ENCODE data around the gene PNPLA1. TPM values are rescaled to one million over a fixed set of nuclear protein-coding genes. Genes with fewer than 3 reads are reported as not detected.
"Not testable (repeated sequence)": the region's sequence is repeated elsewhere in the genome, so short reads cannot be mapped to it uniquely, and the experiment has no call there.

PNPLA1 gene
- total RNA-seq, 2 experiments from 2014 or later, result not detected

- H3K4me1 Mint-ChIP-seq, result peaks cover 8% of the 10 kb centered on the region
- POLR2A ChIA-PET, result no interaction called here
- H3K9me3 Mint-ChIP-seq, result no peaks in the 10 kb centered on the region
- peaks cover 31% of the 10 kb centered on the region for H3K27me3 Mint-ChIP-seq
- no peak overlapping the region for H3K4me3 Mint-ChIP-seq
- DNase-seq (no peak), ATAC-seq (ENCODE audit: low read depth) (no peak)
- no peak overlapping the region for H3K27ac Mint-ChIP-seq
- no peaks in the 10 kb centered on the region for H3K36me3 Mint-ChIP-seq
Measured at GRCh38 chr6:36333931-36334725, 64.3 kb downstream of the PNPLA1 start.

DNA sequence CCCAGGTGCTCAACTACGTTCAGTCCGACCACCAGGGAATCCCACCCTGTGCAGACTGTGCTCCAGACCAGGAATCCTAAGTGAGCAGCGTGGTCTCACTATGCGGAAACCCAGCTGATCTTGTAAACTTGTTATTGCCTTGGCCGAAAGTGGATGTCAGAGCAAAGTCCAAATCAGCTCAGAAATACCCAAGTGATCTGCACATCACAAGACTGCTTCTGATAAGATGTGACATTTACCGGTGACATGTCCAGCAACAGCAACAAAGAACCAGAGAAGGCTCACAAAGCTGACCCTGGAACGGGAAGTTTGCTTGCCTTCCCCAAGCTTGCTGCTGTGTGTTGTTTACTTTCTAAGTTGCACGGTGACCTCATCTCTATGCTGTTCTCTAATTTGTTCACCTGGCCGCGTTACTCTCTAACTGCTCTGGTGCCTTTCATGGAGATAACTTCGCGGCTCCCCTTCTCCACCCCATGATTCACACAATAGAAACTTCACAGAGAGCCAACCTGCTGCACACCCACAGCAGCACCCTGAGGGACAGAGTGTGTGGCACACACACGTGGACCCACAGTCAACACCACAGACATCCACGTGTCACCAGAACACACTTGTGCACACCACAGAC is 65.1 kb downstream of the PNPLA1 start:
- DNase-seq (no peak), ATAC-seq (ENCODE audit: low read depth) (no peak)
- Mint-ChIP-seq H3K36me3 (no peaks in the 10 kb centered on the region), H3K4me3 (no peak overlapping the region), H3K9me3 (no peaks in the 10 kb centered on the region), H3K27ac (no peak overlapping the region), H3K27me3 (peaks cover 31% of the 10 kb centered on the region), H3K4me1 (peaks cover 8% of the 10 kb centered on the region)
- POLR2A ChIA-PET, result no interaction called here

DNA sequence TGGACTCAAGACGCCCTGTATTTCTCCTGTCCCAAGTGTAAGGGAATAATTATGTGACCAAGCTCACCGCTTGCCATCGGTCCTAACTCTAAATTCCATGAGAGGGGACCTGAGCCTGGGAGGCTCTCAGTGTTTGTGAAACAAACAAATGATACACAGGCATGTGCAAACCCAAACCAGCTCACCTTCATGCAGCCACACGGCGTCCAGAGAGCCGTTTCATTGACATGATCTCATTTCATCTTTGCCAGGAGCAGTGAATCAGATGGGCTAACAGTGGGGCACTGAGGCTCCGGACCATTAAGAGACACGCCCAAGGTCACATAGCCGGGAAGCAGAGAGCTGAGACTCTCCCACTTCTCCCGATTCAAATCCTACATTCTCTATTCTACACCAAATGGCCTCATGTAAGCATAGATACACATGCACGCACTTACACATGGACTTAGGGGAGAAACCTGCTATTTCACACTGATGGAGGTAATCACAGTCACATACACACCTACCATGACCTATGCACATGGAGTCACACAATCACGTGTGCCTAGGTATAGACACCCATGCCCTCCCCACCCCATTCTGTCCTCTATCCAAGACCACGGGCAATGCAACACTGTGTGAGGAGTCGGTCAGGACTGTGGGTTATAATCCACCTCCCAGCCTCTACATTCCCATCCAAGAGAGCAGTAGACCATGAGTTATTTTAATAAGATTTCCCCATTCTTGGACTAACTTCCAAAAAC is 65.8 kb downstream of the PNPLA1 start:
- H3K27ac Mint-ChIP-seq, result no peak overlapping the region
- no peak for DNase-seq
- peaks cover 10% of the 10 kb centered on the region for H3K4me1 Mint-ChIP-seq
- H3K27me3 Mint-ChIP-seq, result peaks cover 37% of the 10 kb centered on the region
- H3K36me3 Mint-ChIP-seq, result no peaks in the 10 kb centered on the region
- no peaks in the 10 kb centered on the region for H3K9me3 Mint-ChIP-seq
- no peak overlapping the region for H3K4me3 Mint-ChIP-seq
- ATAC-seq (ENCODE audit: low read depth), result no peak
- POLR2A ChIA-PET, result no interaction called here

DNA sequence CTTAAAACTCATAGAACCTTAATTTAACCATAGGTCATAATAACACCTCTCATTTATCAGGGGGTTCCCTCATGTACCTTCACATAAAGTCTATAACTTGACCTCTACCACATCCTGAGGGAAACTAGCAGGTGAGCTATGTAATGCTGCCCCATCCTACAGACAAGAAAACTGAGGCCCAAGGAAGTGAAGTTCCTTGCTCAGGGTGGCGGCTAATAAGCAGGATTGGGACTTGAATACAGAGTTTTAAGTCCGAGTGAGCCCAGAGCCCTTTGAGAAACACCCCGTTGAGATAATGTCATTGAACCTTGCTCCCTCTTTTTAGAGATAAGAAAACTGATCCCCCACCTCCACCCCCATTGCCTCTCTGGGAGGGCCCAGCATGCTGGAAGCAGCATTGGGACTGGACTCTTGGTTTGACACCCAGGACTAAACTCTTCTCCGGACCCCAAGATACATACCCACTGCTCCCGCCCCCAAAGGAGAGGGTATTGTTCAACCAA is 66.4 kb downstream of the PNPLA1 start:
- no peaks in the 10 kb centered on the region for H3K36me3 Mint-ChIP-seq
- peaks cover 42% of the 10 kb centered on the region for H3K27me3 Mint-ChIP-seq
- POLR2A ChIA-PET, result no interaction called here
- H3K9me3 Mint-ChIP-seq, result no peaks in the 10 kb centered on the region
- DNase-seq (no peak), ATAC-seq (ENCODE audit: low read depth) (no peak)
- peaks cover 13% of the 10 kb centered on the region for H3K4me1 Mint-ChIP-seq
- H3K4me3 Mint-ChIP-seq, result no peak overlapping the region
- no peak overlapping the region for H3K27ac Mint-ChIP-seq

DNA sequence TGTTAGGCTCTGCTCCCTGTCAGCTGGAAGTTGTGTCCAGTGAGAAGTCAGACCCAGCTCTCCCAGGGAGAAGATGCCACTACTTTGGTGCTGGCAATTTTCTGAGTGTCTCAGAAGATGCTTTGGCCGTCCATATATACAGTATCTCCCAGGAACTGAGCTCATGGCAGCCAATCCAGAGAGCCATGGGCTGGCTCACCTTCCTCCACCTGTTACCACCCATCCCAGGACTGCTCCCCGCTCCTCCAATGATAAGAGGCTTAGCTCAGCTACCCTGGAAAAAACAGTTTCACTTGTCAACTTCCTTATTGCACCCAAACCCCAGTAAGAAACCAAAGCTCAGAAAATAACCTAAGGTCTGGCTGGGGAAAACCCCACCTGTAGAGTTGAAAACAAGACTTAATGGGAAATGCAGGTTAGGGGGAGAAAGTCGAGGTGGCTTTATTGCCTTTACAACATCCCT is 67.0 kb downstream of the PNPLA1 start, which contains the start of gene BNIP5:
TSS of gene BNIP5 (minus strand) at position 110 of the 463 bp plus-strand sequence. CDS start 6,198 bp downstream, outside the sequence.
- POLR2A ChIA-PET, result no interaction called here
- ATAC-seq (ENCODE audit: low read depth) (peak; percentile 23), DNase-seq (no peak)
- Mint-ChIP-seq H3K27me3 (peaks cover 43% of the 10 kb centered on the region), H3K9me3 (no peaks in the 10 kb centered on the region), H3K4me3 (no peak within 1 kb of the TSS), H3K27ac (peak within 1 kb of the TSS; percentile 66), H3K4me1 (peaks cover 13% of the 10 kb centered on the region), H3K36me3 (no peaks in the 10 kb centered on the region)

DNA sequence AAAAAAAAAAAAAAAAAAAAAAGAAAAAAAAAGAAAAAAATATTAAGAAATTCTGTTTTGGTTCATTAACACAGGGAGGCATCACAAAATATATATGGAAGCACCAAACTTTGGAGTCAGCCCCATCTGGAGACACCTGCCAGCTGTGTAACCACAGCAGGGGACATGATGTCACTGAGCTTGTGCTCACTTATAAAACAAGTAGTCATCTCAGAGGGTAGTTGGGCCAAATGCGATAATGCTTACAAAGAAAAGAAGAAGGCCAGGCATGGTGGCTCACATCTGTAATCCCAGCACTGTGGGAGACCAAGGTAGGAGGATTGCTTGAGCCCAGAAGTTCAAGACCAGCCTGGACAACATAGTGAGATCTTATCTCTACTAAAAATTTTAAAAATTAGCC is 68.0 kb downstream of the PNPLA1 start:
- POLR2A ChIA-PET, result interaction anchor here (0.6 to 0.7 kb wide), 3 partner anchors 214 to 609 kb away, joined by 3 to 5 read pairs (median 3); no protein-coding TSS in a partner anchor
- Mint-ChIP-seq H3K27ac (no peak overlapping the region), H3K27me3 (peaks cover 42% of the 10 kb centered on the region)

GRCh38 chr6:36338223-36338622 is 68.4 kb downstream of the PNPLA1 start:
- Mint-ChIP-seq H3K4me1 (peaks cover 11% of the 10 kb centered on the region), H3K27me3 (peaks cover 42% of the 10 kb centered on the region)
- POLR2A ChIA-PET, result interaction anchor here (0.6 to 0.7 kb wide), 2 partner anchors 214 to 610 kb away, joined by 3 read pairs; no protein-coding TSS in a partner anchor
- H3K27ac Mint-ChIP-seq; H3K9me3 Mint-ChIP-seq; ATAC-seq (ENCODE audit: low read depth); H3K36me3 Mint-ChIP-seq; DNase-seq; H3K4me3 Mint-ChIP-seq: not testable (repeated sequence)

More for the DNA sequence above, 68.0 kb downstream of the PNPLA1 start:
- H3K4me3 Mint-ChIP-seq, result no peak overlapping the region
- ATAC-seq (ENCODE audit: low read depth), result no peak
- DNase-seq, result no peak
- H3K9me3 Mint-ChIP-seq, result no peaks in the 10 kb centered on the region
- H3K36me3 Mint-ChIP-seq, result no peaks in the 10 kb centered on the region
- peaks cover 11% of the 10 kb centered on the region for H3K4me1 Mint-ChIP-seq

- no peaks in the 10 kb centered on the region for H3K9me3 Mint-ChIP-seq
- no peak for ATAC-seq (ENCODE audit: low read depth)
- no peak for DNase-seq
- POLR2A ChIA-PET, result no interaction called here
- no peak overlapping the region for H3K27ac Mint-ChIP-seq
- H3K27me3 Mint-ChIP-seq, result peaks cover 41% of the 10 kb centered on the region
- peaks cover 11% of the 10 kb centered on the region for H3K4me1 Mint-ChIP-seq
- no peak overlapping the region for H3K4me3 Mint-ChIP-seq
- H3K36me3 Mint-ChIP-seq, result no peaks in the 10 kb centered on the region
Measured at GRCh38 chr6:36339146-36339545, 69.3 kb downstream of the PNPLA1 start.

DNA sequence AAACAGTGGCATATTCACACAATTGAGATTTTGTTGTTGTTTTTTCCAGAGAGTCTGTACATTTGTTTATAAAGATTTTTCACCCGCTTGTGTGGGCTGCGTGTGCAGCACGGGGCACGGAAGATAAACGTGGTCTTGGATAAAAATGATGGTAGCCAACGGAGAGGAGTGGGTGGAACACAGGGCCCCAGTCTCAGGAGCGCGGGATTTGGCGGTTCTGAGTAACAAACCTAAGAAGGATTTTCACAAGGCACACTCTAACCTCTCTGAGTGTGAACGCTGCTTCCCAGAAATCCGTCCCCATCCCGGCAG is 70.4 kb downstream of the PNPLA1 start:
- H3K9me3 Mint-ChIP-seq, result no peaks in the 10 kb centered on the region
- peaks cover 10% of the 10 kb centered on the region for H3K4me1 Mint-ChIP-seq
- ATAC-seq (ENCODE audit: low read depth) (no peak), DNase-seq (no peak)
- H3K4me3 Mint-ChIP-seq, result no peak overlapping the region
- no peaks in the 10 kb centered on the region for H3K36me3 Mint-ChIP-seq
- H3K27ac Mint-ChIP-seq, result no peak overlapping the region
- POLR2A ChIA-PET, result no interaction called here
- peaks cover 31% of the 10 kb centered on the region for H3K27me3 Mint-ChIP-seq

GRCh38 chr6:36340618-36341454 is 71.0 kb downstream of the PNPLA1 start:
- Mint-ChIP-seq H3K27ac (peak overlapping the region; percentile 32), H3K27me3 (peaks cover 27% of the 10 kb centered on the region), H3K4me1 (peaks cover 10% of the 10 kb centered on the region), H3K36me3 (no peaks in the 10 kb centered on the region), H3K9me3 (no peaks in the 10 kb centered on the region), H3K4me3 (peak overlapping the region; percentile 54)
- peak; percentile 81 for DNase-seq
- POLR2A ChIA-PET, result interaction anchor here (0.8 kb wide), 1 partner anchor 18 kb away, joined by 4 read pairs; no protein-coding TSS in a partner anchor
- peak; percentile 69 for ATAC-seq (ENCODE audit: low read depth)

DNA sequence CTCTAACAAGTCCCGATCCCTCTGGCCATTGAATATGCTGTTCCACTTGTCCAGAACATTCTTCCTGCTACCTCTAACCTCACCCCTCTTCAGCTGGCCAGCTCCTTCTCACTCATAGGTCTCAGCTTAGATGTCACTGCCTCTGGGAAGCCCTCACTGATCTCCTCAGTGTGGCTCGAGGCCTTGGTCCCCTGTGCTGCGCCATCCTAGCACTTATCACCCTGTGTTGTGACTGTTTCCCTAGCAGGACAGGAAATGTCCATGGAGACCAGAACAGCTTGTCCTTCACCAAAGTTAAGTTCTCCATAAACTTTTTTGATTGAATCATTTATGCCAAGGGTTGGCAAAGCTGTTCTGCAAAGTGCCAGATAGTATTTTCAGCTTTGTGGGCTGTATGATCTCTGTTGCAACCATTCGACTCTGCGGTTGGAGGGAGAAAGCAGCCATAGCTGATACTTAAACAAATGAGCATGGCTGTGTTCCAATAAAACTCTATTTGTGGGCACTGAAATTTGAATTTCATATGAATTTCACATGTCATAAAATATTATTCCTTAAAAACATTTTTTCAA is 73.3 kb downstream of the PNPLA1 start:
- no peak for DNase-seq
- Mint-ChIP-seq H3K4me1 (peaks cover 5% of the 10 kb centered on the region), H3K27me3 (peaks cover 27% of the 10 kb centered on the region), H3K9me3 (no peaks in the 10 kb centered on the region), H3K4me3 (no peak overlapping the region), H3K27ac (no peak overlapping the region), H3K36me3 (no peaks in the 10 kb centered on the region)
- POLR2A ChIA-PET, result no interaction called here
- no peak for ATAC-seq (ENCODE audit: low read depth)

- H3K27me3 Mint-ChIP-seq, result peaks cover 23% of the 10 kb centered on the region
- H3K27ac Mint-ChIP-seq, result no peak overlapping the region
- DNase-seq (no peak), ATAC-seq (ENCODE audit: low read depth) (no peak)
- POLR2A ChIA-PET, result interaction anchor here (0.6 to 0.7 kb wide), 2 partner anchors 627 to 1775 kb away, joined by 3 read pairs; no protein-coding TSS in a partner anchor
- H3K9me3 Mint-ChIP-seq, result no peaks in the 10 kb centered on the region
- H3K4me1 Mint-ChIP-seq, result peaks cover under 1% of the 10 kb centered on the region
- no peak overlapping the region for H3K4me3 Mint-ChIP-seq
- no peaks in the 10 kb centered on the region for H3K36me3 Mint-ChIP-seq
Measured at GRCh38 chr6:36345681-36346466, 76.0 kb downstream of the PNPLA1 start.

All from activated naive CD8-positive, alpha-beta T cell treated with anti-CD3 and anti-CD28 coated beads, Interleukin-2, amount 10 ng/mL, durations not matched to agents 7 days and 5 days (primary cell).